Measurements from ENCODE around the gene UTP25.

GRCh38 chr1:209837671-209838070 lies 9.9 kb downstream of the UTP25 start:
- no peak for TF ChIP-seq CTCF (optimal IDR thresholded peaks at IDR 0.05 in 1 of 3, IDR thresholded peaks at IDR 0.05 in 1 of 3, conservative IDR thresholded peaks at IDR 0.05 in 1 of 3; ENCODE audit: extremely low read depth in 1 of 3, insufficient read depth in 2 of 3, low read length in 3 of 3)
- TF ChIP-seq EZH2 (IDR thresholded peaks at IDR 0.05; ENCODE audit: low read length), result no peak
